ENCODE data around the gene TAOK2.
"Not testable (repeated sequence)": the region's sequence is repeated elsewhere in the genome, so short reads cannot be mapped to it uniquely, and the experiment has no call there.

Gene TAOK2

DNA sequence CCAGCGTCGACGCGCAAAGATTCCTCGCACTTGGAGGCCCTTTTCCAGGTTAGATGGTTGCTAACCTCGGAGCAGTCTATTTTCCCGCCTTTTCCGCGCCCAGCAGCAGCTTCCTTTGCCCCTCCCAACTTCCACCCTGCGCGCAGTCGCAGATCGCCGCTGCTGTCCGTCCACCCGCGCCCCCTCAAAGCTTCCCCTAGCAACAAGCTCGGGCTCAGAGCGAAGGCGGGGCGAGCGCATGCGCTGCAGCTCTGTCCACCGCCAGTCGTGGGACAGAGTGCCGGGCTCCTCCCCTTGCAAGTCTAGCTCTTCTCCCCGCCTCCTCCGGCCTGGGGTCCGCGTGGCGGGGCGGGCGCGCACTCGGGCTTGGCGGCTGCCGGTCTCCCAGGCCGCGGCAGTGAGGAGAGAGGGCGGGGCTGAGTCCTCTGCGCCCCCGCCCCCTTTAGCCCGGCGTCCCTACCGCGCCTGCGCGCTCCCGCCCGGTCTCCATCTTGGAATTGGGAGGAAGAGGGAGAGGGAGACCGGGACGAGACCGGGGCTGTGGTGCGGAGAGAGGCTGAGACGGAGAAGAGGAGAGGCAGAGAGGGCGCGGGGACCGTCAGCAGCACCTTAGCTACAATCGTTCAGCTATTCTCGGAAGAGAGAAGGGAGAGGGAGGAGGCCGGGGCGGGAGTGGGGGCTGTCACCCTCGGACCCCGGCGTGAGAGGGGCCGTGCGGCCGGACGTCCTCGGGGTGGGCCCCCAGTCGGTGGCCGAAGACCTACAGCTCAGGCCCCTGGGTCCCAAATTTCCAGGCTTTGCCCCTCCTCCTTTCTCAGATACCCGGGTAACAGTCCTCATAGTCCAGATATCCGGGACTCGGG lies at the start of gene TAOK2:
Gene TAOK2 (plus strand): TSS at position 485 of the 863 bp plus-strand sequence. CDS start 3,905 bp downstream, outside the sequence.
- FAIRE-seq = no peak

DNA sequence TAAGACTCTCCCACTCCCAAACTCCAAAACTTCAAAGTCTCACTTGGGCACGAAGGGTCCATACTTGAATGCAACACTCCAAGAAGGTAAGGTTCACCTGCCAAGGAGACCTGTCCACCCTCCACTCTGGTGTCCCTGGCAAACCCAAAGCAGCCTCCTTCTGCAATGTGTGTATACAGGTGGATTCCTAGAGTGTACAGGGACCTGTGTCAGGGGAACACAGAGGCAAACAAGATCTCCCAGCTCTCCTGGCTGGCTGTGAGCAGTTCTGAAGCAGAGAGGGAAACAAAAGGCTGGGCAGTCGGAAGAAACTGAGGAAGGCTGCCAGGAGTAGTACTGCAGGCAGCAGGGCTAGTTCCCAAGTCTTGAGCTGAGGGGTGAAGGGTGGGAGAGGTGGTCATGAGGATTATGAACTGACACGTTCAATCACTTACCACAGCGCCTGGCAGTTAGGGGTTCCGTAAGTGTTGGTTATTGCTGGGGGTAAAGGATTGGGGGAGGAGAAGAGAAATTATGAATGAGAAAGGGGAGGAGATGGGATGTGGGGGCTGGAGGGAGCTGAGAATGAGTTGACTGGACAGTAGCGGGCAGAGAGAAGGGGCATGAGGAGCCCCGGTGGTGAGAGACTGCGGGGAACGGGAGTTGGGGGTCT lies 48.4 kb upstream of the TAOK2 start:
- no peak for FAIRE-seq

DNA sequence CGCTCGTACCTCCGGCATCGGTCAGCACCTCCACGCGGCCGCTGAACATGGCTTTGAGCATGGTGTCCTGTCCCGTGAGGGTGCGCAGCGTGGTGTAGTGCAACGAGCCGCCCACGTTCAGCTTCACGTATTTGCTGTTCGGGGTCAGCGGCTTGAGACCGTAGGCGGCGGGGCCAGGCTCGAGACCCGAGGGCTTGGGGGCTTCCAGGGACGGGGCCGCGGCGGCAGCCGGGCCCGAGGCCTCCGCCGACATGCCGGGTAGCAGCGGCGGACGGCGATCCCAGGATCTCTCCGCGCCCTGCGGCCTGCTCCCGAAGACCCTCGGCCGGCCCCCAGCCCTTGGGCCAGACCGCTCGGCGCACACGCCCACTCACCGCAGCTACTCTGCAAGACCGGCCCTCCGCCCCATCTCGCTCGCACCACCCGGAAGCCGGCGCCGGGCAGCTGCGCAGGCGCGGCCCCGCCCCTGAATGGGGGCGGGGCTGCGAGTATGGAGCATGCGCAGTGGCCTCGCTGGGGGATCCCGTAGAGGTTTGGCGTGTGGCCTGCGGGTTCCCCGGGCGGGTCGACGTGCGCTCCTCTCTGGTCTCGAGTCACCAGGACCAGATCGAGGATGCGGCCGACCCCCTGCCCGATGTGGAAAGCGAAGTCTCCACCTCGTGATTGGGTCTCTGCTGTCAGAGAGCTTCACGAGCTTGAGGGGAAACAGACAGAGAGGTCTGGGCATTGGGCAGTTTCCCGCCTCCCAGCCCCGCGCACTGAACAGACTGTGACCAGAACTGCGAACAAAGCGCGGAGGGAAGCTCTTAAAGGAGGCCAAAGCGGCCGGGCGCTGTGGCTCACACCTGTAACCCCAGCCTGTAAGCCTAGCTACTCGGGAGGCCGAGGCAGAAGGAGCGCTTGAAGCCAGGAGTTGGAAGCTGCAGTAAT lies 47.6 kb upstream of the TAOK2 start, which contains the start of gene KCTD13:
Gene KCTD13 (minus strand): TSS at position 446 of the 930 bp plus-strand sequence. CDS start 193 bp downstream, at position 253.
- FAIRE-seq = no peak

DNA sequence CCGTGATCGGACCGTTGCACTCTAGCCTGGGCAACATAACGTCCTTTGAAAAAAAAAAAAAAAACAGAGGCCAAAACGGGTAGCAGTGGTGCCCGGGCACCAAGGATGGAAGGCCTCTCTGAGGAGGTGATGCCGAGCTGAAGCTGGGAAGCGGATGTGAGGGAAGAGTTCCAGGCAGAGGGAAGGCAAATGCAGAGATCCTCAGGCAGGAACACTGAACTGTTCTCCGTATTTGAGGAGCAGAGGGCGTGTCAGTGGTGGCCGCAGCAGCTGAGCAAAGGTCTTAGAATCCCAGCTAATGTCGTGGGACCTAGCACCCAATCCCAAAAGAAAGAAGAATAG lies 47.0 kb upstream of the TAOK2 start:
- no peak for FAIRE-seq

DNA sequence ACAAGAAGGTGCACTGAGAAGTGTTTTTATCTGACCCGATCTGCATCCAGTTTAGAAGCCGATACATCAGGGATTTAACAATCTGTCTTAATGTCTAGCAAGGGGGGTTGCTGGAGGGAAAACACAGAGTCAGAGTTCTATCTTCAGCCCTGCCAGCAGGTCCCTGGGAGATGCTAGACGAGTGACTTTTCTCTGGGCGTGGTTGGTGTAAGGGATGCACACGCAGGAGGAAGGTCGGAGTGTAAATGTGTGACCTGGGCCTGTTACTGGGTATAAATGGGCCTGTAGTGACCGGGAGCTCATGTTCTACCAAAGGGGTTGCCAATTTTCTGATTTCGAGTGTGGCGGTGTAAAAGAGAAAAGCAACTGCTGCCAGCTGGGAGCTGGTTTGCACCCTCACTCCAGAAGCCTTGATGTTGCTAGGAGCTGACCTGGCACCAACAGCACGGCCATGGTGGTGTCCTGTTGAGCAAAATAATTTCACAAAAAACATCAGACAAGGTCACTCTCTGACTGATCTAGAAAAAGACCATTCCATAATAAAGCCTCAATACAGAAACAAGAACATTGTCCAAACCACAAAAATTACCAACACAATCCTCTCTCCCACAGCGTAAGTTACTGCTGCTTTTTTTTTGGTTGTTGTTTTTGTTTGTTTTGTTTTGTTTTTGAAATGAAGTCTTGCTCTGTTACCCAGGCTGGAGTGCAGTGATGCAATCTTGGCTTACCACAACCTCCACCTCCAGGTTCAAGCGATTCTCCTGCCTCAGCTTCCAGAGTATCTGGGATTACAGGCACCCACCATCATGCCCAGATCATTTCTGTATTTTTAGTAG lies 46.4 kb upstream of the TAOK2 start:
- no peak for FAIRE-seq

DNA sequence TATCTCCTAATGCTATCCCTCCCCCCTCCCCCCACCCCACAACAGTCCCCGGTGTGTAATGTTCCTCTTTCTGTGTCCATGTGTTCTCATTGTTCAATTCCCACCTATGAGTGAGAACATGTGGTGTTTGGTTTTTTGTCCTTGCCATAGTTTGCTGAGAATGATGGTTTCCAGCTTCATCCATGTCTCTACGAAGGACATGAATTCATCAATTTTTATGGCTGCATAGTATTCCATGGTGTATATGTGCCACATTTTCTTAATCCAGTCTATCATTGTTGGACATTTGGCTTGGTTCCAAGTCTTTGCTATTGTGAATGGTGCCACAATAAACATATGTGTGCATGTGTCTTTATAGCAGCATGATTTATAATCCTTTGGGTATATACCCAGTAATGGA lies 41.9 kb upstream of the TAOK2 start:
- FAIRE-seq = not testable (repeated sequence)

DNA sequence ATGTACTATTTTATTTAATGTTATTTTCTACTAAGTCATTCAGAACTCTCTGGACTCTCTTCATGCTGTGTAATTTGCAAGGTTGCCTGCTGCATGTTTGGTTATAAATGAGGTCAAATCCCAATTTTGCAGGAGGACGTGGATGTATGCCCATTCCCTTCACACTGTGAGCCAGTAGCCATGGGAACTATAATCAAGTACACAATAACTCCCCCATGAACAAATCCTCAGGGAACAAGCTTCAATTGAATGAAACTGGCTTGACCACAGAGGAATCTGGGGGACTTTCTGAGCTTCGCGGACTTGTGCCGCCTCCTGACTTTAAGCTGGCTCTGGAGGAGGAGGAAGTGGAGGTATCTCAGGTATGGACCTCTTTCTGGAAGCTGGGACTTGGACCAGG lies 33.0 kb upstream of the TAOK2 start:
- FAIRE-seq = no peak

DNA sequence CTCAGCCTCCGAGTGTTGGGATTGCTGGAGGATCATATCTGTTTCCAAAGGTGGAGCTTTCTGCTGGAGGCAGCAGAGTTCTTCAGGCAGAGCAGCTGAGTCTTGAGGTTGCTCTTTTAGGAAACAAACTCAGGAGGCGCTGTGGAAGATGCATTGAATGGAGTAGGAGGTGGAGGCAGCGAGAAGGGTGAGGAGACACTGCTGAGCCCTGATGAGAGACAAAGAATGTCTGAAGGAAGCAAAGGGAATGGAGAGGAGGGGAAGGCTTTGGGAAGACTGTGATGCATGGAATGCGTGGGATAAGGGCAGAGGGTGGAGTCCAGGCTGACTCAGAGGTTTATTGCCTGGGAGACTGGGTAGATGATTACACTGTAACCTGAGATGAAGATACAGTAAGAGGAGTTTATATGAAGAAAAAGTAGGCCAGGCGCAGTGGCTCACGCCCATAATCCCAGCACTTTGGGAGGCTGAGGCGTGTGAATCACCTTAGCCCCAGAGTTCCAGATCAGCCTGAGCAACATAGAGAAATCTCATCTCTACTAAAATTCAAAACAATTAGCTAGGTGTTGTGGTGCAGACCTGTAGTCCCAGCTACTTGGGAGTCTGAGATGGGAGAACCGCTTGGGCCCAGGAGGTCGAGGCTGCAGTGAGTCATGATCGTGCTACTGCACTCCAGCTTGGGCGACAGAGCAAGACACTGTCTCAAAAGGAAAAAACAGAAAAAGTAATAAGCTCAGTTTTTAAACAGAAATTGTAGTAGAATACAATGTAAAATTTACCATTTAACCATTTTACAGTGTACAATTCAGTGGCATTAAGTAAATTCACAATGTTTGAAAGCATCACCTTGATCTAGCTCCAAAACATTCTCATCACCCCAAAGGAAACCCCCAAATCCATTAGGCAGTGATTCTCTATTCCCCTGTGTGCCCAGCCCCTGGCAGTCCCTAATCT lies 29.5 kb upstream of the TAOK2 start:
- no peak for FAIRE-seq

DNA sequence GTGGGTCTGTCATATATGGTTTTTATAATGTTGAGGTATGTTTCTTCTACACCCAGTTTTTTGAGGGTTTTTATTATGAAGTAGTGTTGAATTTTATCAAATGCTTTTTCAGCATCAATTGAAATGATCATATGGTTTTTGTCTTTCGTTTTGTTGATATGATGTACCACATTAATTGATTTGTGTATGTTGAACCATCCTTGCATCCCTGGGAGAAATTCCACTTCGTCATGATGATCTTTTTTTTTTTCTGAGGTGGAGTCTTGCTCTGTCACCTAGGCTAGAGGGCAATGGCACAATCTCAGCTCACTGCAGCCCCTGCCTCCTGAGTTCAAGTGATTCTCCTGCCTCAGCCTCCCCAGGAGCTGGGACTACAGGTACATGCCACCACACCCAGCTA lies 25.8 kb upstream of the TAOK2 start:
- no peak for FAIRE-seq

DNA sequence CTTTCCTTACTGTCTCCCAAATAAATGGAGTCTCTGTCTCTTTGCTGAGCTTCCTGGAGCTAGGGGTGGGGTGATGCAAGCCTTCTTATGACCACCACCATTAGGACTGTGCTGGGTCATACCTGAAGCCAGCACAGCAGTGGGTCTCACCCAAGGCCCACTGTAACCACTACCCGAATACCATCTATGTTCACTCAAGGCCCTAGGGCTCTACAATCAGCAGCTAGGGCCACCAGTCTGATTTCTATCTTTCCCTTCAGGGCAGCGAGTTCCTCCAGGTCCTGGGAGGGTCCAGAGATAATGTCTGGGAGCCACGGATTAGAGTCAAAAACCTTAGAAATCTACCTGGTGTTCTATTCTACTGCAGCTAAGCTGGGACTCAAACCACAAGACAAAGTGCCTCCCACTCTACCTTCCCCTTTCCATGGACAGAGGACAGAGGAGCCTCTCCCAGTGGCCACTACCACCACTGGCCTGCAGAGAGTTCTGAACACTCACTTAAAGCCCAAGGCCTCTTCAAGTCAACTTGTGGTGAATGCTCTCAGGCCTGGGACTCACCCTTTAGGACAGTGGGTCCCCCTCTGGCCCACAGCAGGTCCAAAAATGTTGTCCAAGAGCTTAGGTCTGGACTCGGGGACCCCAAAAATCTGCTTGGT lies 22.7 kb upstream of the TAOK2 start:
- FAIRE-seq = no peak

DNA sequence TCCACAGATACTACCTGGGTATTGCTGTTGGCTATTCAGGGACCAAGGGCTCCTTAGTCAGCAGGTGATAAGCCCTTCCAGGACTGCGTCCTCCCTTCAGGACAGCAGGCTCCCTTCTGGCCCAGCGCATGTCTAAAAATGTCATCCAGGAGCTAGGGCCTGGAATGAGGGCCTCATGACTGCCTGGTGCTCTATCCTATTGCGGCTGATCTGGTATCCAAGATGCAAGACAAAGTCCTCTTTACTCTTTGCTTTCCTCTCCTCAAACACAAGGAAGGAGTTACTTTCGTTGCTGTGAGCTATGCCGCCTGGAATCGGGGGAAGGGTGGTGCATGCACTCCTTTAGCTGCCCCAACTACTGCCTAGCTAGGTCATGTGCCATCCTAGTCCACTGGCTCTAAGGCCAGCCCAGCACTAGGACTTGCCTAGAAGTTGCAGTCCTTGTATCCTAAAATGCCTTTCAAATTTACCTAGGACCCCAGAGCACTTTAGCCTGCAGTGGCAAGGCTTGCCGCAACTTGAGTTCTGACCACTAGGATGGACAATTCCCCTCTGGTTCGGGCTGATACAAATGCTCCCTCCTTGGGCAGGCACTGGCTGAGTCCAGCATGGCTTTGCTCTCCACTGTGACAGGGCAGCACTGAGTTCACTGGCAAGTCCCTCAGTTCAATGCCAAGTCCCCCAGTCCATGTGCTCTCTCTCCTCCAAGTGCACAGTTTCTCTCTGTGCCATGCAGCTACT lies 21.9 kb upstream of the TAOK2 start:
- no peak for FAIRE-seq

DNA sequence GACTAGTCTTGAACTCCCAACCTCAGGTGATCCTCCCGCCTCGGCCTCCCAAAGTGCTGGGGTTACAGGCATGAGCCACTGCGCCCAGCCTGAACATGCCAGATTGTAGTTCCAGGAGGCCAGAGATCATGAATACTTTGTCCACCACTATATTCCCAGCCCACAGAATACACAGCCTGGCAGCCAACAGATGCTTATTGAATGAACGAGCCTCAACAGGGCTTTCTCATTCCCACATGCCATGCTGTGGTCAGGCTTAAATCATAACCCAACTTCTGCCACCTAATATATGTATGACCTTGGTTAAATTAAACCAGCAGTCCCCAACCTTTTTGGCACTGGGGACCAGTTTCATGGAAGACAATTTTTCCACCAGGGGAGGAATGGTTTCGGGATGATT lies 14.9 kb upstream of the TAOK2 start:
- no peak for FAIRE-seq

DNA sequence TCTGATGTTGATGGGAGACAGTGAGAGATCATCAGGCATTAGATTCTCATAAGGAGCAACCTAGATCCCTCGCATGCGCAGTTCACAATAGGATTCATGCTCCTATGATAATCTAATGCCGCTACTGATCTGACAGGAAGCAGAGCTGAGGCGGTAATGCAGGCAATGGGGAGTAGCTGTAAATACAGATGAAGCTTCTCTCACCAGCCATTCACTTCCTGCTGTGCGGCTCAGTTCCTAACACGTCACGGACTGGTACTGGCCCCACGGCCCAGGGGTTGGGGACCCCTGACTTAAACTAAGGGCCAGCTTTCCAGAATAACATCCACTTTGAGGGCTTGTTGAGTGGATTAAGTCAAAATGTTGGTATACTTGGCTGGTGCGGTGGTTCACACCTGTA lies 14.4 kb upstream of the TAOK2 start:
- no peak for FAIRE-seq

DNA sequence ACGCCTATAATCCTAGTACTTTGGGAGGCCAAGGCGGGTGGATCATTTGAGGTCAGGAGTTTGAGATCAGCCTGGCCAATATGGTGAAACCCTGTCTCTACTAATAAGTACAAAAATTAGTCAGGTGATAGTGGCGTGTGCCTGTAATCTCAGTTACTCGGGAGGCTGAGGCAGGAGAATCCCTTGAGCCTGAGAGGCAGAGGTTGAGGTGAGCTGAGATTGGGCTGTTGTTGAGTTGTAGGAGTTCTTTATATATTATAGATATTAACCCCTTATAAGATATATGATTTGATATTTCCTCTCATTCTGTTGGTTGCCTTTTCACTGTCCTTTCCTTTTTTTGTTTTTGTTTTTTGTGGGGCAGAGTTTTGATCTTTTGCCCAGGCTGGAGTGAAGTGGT lies 13.8 kb upstream of the TAOK2 start:
- not testable (repeated sequence) for FAIRE-seq

DNA sequence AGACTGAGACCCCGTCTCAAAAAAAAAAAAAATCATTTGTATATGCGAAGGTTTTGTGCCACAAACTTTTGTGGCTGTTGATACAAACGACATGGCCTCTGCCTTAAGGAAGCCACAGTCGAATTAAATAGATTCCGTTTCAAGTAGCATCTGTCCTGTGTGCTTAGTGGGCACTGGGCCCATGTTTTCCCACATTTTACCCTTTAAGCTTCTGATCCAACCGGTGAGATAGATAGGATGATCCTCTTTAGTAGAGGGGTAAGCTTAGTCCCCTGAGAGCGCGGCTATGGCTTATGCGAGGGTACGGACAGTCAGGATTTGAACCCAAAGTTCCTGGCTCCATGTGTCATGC lies 12.6 kb upstream of the TAOK2 start:
- FAIRE-seq = no peak

DNA sequence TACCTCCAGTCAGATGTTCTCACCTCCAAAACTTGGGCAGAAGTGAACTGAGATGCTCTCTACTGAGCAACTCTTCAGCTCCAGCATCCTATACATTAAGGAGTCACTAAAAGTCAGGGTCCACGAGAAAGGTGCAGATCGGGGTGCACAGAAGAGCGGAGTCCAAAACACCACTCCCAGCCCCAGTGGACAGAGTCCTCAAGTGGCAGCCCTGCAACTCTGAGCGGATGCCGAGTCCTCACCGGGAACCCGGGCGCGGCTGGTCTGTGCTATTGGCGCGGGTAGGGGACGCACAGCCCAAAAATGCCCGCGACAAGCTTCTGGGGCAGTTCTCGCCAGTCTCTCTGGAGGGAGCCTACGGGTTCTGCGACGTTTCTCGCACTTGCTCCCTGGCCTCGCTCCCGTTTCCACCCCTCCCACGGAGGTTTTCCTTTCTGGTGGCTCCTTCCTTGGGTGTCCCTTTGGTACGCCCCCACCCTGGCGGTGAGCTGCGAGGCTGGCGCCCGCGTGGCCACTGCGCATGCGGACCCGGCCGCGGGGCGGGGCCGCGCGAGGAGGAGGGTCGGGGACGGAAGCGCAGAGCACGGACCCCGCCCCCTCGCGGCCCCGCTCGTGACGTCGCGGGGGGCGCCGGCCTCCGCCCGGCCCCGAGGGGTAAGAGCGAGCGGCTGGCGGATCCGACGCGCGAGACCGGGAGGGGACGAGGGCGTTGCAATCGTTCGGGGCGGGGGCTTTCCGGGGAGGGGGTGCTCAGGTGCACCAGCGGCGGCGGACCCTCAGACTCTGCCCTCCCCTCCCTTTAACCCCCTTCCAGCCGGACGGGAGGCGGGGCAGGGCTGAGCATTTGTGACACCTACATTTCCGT lies 12.0 kb upstream of the TAOK2 start, which contains the start of gene TMEM219:
Gene TMEM219 (plus strand): TSS at position 601 of the 865 bp plus-strand sequence. CDS start 1,065 bp downstream, outside the sequence.
- FAIRE-seq = no peak

DNA sequence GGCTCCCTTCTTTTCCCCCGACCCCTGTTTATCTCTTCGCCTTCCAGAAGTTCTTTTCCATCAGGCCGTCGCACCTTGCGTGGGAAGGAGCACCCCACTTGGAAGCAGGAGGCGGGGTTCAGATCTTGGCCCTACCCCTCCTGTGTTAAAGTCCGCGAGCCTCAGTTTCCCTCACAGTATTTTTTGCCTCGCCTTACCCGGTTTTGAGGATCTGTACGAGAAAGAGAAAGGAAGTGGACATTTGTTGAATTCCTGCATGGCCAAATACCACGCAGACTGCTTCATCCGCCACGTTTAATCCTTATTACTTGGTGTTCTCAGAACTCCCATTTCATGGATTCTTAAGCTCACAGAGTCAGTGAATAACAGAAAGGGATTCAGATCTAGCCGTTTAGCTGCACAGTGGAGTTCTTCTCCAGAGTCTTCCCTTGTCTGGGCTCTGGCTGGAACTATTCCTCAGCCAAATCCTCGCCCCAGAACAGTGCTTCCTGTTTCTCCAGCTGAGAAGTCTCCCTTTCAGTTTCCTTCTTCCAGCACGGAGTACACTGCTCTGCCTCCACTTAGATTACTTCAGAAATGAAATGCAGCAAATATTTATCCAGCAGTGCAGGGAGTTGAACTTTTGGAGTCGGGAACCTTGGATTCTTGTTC lies 11.2 kb upstream of the TAOK2 start:
- FAIRE-seq = no peak

Measured in colon (tissue), 2 donors.